GM21723 (cell line): ENCODE data around the gene DACT3.

Experiments
- ATAC-seq: cut with Tn5 transposase; IDR thresholded peaks from one replicate; pipeline ENCODE4 v1.9.1; 2021; ENCODE audit warnings: mild to moderate bottlenecking, moderate library complexity; ENCODE audit not compliant: unreplicated experiment

DACT3 gene

DNA sequence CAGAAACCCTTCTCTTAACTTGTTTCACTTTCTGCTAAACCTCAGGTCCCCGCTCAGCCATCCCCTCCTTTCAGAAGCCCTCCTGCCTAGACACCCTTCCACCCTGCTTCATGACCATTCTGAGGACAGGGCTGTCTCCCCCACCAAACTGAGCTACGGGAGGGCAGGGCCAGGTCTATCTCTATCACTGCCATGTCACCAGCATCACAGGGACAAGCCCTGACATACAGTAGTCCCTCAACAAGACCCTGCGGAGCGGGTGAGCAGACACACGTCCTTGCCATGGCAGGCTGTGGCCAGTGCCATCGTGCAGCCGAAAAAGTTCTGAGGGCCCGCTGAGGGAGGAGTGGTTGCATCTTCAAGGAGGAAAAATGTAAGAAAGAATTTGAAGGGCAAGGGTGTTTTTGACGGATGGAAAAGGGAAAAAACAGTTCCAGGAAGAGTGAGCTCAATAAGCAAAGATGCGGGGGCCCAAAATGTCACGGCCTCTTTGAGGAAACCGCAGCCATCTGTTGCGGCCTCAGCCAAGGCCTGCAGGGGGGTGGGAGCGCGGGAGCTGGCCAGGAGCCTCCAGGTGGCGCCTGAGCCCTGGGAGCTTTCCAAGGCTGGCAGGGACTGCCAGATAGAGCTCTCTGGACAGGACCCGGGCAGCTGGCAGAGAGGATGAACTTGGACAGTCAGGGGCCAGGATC is 44.2 kb downstream of the DACT3 start:
- ATAC-seq, result no peak

DNA sequence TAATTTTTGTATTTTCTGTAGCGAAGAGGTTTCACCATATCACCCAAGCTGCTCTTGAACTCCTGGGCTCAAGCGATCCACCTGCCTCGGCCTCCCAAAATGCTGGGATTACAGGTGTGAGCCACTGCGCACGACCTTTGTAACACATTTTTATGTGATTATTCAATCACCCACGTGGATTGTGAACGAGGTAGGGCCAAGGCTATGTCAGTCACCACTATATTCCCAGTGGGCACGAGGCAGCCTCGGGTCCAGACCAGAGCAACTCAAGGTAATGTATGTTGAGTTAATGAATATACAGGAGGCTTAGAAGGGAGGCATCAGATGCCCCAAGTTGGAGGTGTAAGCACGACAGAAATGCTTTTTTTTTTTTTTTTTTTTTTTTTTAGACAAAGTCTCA is 45.0 kb downstream of the DACT3 start:
- no peak for ATAC-seq

DNA sequence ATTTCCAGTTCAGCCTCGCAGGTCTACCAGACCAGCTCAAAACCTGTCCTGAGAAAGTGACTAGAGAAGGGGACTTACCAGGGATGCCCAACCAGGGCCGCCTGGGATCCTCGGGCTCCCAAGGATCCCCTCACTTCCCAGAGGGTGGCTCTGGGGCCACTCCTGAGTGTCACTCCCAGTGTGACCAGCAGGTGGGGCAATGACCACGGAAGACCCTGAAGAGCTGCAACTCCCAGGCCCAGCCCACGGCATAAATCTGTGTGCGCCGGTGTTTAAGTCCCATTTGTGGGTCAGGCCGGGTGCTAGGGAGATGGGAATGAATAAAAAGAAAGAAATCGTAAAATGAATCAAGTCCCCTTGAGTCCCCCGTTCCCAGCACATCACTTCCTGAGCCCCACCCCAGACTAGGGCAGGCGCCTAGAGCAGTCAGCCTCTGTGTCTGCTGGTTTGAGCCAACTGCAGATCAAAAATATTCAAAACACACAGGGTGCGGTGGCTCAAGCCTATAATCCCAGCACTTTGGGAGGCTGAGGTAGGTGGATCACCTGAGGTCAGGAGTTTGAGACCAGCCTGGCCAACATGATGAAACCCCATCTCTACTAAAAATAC is 46.8 kb downstream of the DACT3 start:
- no peak for ATAC-seq

DNA sequence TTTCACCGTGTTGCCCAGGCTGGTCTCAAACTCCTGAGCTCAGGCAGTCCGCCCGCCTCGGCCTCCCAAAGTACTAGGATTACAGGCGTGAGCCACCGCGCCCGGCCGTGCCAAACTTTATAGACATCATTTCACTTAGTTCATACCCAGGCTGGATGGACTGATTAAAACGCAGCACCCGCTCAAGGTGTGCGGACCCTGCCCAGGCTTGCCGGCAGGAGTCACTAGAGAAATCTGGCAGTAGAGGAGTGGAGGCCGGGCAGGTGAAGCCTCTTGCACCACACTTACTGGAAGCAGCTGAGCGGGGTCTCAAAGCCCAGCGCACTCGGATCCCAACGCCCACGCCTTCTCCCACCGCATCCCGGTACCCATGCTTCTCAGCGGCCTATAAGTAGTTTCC is 47.5 kb downstream of the DACT3 start:
- no peak for ATAC-seq

DNA sequence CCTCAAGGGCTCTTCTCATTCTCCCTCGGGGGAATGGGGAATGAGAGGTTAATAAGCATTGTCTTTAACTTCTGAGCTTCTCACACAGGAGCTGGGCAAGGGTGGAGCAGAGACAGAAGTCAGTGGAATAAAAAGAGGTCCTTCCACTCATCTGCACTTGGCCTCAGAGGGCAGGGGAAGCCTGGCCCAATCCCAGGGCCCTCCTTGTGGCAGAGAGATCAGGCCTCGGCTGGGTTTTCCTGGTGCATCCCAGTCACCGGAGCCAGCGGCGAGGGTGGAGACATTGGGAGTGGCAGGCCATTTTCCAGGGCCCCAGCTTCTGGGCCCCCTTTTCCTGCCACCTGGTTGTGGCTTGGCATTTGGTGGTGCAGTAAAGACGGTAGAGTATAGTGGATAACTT is 49.2 kb downstream of the DACT3 start:
- ATAC-seq, result no peak

DNA sequence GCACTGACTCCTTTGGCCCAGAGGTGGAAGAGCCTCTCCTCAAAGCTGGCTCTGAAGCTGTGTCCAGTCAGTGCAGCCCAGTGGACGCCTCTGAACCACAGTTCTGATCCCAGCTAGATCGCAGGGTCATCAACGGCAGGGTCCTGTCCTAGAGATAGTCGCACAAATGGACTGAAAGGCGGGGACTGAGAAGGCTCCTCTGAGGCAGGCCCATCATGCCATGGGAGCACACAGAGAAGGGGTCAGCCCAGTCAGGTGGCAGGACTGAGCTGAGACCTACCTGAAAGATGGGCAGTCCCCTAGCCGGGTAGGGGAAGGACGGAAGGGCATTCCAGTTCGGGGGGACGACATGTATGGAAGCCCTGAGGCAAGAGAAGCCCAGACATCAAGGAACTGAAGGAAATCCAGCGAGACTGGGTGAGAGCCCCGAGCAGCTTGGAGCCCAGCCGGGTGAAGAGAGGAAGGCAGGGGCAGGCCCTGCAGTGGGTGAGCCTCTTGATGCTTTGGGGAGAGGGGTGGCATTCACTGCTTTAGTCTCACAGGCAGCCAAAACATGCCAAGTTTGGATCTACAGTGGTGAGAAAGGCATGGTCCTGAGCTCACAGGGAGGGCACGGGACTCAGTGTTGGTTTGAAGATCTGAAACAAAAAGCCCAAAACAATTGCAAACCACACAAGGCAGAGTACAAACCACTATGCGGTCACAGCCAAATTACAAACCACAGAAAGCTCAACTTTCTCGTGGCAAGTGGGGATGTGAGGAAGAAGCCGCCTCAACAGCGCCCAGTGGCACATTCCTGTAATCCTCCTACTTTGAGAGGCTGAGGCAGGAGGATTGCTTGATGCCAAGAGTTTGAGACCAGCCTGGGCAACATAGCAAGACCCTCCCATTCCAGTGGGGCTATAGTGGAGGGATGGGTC is 49.9 kb downstream of the DACT3 start:
- ATAC-seq, result no peak

DNA sequence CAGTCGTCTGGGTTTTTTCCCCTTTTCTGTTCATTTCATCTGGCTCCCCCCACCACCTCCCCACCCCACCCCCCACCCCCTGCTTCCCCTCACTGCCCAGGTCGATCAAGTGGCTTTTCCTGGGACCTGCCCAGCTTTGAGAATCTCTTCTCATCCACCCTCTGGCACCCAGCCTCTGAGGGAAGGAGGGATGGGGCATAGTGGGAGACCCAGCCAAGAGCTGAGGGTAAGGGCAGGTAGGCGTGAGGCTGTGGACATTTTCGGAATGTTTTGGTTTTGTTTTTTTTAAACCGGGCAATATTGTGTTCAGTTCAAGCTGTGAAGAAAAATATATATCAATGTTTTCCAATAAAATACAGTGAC is 50.6 kb downstream of the DACT3 start:
- no peak for ATAC-seq

DNA sequence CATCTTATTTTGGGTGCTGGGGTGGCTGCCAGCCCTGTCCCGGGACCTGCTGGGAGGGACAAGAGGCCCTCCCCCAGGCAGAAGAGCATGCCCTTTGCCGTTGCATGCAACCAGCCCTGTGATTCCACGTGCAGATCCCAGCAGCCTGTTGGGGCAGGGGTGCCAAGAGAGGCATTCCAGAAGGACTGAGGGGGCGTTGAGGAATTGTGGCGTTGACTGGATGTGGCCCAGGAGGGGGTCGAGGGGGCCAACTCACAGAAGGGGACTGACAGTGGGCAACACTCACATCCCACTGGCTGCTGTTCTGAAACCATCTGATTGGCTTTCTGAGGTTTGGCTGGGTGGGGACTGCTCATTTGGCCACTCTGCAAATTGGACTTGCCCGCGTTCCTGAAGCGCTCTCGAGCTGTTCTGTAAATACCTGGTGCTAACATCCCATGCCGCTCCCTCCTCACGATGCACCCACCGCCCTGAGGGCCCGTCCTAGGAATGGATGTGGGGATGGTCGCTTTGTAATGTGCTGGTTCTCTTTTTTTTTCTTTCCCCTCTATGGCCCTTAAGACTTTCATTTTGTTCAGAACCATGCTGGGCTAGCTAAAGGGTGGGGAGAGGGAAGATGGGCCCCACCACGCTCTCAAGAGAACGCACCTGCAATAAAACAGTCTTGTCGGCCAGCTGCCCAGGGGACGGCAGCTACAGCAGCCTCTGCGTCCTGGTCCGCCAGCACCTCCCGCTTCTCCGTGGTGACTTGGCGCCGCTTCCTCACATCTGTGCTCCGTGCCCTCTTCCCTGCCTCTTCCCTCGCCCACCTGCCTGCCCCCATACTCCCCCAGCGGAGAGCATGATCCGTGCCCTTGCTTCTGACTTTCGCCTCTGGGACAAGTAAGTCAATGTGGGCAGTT is 51.2 kb downstream of the DACT3 start:
- no peak for ATAC-seq

DNA sequence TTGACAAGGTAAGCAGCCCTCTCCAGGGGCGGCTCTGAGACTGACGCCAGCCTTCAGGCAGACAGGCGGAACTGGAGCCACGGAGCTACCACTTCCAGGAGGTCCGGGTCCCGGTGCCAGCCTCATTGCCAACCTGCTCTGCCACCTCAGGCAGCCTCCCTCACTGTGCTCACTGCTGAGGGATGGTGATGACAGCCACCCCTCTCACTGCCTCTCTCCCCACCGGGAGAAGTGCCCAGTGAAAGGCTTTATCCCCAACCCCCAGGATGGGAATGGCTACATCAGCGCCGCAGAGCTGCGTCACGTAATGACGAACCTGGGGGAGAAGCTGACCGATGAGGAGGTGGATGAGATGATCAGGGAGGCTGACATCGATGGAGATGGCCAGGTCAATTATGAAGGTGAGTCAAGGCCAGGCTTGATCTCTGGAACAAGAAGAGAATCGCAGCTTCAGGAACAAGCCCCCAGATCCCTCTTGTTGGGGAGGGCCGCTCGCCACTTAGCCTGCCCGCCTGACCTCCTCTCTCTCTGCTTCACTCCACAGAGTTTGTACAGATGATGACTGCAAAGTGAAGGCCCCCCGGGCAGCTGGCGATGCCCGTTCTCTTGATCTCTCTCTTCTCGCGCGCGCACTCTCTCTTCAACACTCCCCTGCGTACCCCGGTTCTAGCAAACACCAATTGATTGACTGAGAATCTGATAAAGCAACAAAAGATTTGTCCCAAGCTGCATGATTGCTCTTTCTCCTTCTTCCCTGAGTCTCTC is 52.2 kb downstream of the DACT3 start:
- ATAC-seq, result no peak

DNA sequence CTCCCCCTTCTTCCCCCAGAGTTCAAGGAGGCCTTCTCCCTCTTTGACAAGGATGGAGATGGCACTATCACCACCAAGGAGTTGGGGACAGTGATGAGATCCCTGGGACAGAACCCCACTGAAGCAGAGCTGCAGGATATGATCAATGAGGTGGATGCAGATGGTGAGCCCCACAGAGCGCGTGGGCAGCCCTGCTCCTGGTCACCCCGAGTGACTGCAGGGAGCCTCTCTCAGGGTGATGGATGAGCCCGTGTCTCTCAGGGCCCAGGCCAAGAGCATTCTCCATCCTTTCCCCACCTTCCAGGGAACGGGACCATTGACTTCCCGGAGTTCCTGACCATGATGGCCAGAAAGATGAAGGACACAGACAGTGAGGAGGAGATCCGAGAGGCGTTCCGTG is 52.8 kb downstream of the DACT3 start:
- no peak for ATAC-seq

DNA sequence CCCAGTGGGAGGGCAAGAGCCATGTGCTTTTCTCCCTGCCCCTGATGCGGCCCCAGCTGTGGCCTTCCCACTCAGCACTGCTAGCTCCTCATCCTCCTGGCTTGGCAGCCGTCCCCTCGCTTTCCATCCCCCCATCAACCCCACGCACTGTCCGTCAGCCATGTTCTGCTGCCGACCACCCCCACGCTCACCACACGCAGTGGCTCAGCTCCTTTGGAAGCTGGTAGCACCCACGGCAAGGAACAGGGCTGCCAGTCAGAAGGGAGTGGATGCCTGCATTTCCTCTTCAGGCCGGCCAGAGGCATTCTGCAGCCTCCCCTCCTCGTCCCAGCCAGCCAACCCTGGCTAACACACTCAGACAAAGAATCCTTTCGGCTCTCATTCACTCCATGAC is 53.5 kb downstream of the DACT3 start:
- ATAC-seq, result no peak

DNA sequence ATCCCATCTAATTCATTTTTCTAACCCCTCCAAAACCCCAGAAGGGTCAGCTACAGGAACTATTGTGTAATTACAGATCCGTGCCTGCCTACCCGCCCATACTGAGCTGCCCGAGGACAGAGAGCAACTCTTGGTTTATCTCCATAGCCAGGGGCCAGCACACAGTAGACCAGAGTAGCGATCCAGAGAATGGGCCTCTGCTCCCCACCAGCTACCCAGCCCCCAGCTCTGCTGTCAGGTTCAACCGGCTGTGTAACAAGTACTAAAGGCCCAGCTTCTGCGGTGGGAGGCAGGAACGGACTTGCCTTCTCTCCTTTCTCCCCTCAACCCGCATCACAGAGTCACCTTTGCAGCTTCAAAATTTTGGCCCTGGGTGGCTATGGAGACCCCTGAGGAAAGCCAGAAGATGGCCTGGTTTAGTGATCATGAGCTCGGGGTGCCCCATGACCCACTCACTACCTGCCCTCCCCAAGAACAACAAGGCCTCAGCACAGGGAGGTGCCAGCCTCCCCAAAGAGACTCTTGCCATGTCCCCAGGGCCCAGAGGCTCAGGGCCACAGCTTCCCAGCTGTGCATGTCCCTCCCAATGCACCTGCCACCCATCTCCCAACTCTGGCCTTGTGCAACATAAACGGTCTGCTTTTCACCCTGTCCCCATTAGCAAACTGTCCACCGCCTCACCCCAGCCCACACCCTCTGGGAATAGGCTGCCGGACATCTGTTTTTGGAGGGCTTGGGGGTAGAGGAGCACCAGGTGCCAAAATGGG is 54.1 kb downstream of the DACT3 start:
- no peak for ATAC-seq

DNA sequence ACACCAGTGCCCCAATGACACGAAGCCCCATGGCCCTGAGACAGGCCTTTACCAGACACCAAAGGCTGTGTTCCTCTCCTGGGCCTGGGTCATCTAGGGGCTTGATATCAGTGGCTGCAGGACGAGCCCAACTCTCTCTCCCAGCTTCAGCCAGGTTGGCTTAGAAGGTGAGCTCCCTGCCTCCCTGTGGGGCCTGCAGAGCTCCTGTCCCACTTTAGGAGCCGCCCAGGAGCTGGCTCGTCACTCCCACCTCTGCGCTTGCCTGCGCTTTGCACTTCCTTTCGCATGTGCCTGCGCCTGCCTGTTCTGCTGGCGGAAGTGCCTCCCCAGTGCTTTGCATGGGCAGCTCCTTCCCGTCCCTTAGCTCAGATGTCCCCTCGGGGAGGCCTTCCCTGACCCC is 55.0 kb downstream of the DACT3 start:
- no peak for ATAC-seq

DNA sequence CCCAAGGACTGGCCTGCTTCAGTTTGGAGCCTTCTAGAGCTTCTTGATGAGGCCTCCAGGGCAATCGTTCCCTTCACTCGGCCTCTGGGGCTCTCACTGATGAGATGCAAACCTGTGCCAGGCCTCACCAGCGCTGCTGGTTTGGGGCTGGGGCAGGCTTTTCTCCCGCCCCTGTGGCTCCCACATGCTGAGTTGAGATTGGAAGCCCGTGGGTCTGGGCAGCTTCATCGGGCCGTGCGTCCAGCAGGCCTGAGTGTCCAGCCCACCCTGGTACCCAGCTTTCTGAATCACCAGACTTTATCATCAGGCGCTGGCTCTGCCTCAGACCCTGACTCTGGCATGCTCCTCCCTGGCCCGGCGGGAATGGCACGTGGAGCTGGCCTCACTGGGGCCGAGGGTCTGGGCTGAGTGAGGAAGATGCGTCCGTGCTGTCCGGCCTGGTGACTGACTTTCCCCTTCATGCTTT is 55.6 kb downstream of the DACT3 start:
- ATAC-seq, result no peak

DNA sequence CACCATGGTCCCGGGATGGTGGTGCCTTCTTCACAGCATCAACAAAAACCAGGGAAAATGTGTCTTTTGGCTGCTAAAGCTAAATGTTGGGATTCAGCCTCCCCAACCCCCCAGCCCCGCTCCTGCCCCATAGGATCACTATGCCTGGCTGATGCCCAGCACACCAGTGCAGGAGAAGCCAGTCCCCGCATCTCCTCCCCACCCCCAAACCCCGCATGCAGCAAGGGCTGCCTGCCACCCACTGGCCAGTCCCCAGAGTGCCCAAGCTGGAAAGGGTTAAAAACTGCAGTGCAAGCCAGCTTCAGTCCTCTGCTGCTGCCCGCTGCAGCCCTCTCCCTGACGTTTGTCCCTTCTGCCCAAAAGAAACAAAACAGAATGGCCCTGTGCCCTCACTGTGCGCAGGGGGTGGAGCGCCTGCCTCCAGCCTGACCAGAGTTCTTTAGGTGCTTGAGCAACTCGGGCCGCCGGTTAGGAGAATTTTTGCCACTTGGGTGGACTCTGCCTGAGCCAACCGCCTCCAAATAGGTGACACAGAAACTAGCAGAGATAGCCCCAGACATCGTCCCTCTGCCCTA is 56.1 kb downstream of the DACT3 start:
- no peak for ATAC-seq

DNA sequence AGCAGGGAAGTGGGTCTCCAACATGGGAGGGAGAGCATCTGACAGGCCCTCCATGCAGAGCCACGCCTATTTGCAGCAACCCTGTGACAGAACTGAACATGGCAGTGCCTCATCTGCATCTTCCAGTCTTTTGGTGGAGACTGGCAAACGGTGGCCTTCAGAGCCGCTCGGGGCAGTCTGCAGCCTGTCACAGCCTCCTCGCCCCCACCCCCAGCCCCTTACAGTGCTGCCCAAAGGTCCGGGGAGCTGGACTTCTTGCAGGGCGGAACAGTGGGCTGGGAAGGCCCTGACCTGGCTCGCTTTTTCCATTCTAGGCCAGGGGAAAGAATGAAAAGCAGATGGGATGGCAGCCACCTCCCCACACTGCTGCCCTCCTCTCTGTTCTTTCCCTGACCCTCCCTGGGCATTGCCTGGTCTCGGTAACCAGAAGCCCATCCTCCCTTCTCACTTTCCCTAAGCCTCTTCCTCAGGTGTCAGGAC is 57.2 kb downstream of the DACT3 start:
- no peak for ATAC-seq

DNA sequence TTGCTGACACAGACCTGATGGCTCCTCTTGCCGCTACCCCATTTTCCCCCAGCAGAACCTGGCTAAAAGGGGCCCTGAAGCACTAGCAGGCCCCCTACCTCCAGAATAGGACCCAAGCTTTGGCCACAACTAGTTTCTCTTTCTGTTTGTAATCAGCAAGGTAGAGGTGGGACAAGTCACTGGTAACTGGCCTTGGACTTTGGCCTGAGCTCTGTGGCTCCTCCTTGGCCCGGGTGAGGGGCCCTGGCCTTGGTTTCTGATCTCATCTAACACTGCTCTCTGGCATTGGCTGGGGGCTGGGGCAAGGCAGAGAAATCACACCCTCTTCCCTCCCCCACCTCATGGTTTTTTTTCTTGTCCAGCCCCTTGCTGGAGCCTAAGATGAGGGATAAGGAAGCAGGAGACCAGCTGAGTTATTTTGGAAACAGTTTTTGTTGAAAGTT is 57.8 kb downstream of the DACT3 start:
- no peak for ATAC-seq

DNA sequence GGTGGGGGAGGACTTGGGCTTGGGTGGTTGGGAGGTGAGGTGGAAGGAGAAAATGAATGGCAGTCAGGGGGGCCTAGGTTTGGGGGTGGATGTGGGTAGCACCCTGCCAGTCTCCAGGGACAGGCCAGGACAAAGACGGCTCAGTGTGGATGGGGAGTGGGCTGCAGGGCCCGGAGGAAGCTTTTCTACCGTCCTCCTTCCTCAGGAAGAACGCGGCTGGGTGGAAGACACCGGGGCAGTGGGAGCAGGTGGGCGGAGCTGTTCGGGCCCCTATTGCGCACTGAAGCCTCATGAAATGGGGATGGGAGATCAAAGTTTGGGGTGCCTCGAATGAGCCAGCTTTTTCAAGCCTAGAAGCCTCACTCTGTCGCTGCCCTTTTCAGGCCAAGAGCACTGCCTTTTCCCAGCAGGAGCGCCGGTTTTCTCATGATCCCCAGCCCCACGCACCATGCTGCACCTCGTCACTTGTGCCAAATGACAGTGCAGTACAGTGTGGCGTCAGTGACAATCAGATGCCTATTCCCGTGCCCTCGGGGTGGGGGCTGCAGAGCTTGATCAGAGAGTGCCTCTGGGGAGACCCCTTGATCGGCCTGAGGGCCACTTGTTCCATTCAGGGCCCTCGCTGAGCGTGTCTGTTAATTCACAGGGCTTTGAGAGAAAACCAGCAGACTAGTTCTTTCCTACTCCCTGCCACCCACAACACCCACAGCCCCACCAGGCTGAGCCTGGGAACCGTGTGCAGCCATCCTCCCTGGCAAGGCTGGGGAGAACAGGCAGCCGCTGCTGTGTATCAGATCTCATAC is 58.4 kb downstream of the DACT3 start:
- ATAC-seq, result no peak
